SK-N-SH treated with all-trans-retinoic acid at 6 μM for 48 hours (cell line): ENCODE measurements around the gene TANGO6.

Source experiments
- CREB5 ChIP-seq: fragments of 250-450 bp; sonication (Bioruptor Pico); IDR thresholded peaks from 2 replicates; pipeline ENCODE4 v1.5.1; 2020; ENCODE audit warnings: low read depth, mild to moderate bottlenecking, moderate library complexity
- CSDC2 ChIP-seq: fragments of 250-450 bp; sonication (Bioruptor Pico); IDR thresholded peaks from 2 replicates; pipeline ENCODE4 v1.5.0; 2020; ENCODE audit warnings: mild to moderate bottlenecking, moderate library complexity
- PATZ1 ChIP-seq: fragments of 250-450 bp; sonication (Bioruptor Pico); IDR thresholded peaks from 2 replicates; pipeline ENCODE4 v1.8.0; 2020; ENCODE audit warnings: mild to moderate bottlenecking, moderate library complexity, borderline replicate concordance
- SNAI2 ChIP-seq: fragments of 250-450 bp; sonication (Bioruptor Pico); IDR thresholded peaks from 2 replicates; pipeline ENCODE4 v1.5.0; 2020; ENCODE audit warnings: mild to moderate bottlenecking, moderate library complexity
- TCF4 ChIP-seq: fragments of 250-450 bp; sonication (Bioruptor Pico); IDR thresholded peaks from 2 replicates; pipeline ENCODE4 v1.8.0; 2021; ENCODE audit warnings: mild to moderate bottlenecking, moderate library complexity, borderline replicate concordance
- TOX ChIP-seq: fragments of 250-450 bp; sonication (Bioruptor Pico); IDR thresholded peaks from 2 replicates; pipeline ENCODE4 v1.8.0; 2021; ENCODE audit warnings: mild to moderate bottlenecking, moderate library complexity, borderline replicate concordance
- ZFP3 ChIP-seq: fragments of 250-450 bp; sonication (Bioruptor Pico); IDR thresholded peaks from 2 replicates; pipeline ENCODE4 v1.5.0; 2020; ENCODE audit warnings: mild to moderate bottlenecking, moderate library complexity

- no peak for TF ChIP-seq TOX (CRISPR knock-in tag)
- no peak for TF ChIP-seq CREB5 (CRISPR knock-in tag)
- TF ChIP-seq TCF4, result no peak
- TF ChIP-seq CSDC2 (CRISPR knock-in tag), result no peak
- TF ChIP-seq ZFP3 (CRISPR knock-in tag), result no peak
- no peak for TF ChIP-seq PATZ1 (CRISPR knock-in tag)
- TF ChIP-seq SNAI2, result no peak
These were observed 176.5 kb downstream of the TANGO6 start for GRCh38 chr16:69019811-69020210.
